ENCODE data around the gene SPINK2. TPM values are rescaled to one million over a fixed set of nuclear protein-coding genes. Genes with fewer than 3 reads are reported as not detected.
A peak's percentile ranks its signal among the peaks of the same experiment; 100 is the strongest.

SPINK2 gene
- total and polyA plus RNA-seq, 2 of the 13 experiments (the other 11 are each of a cell fraction or from before 2014, with no cell fraction given), result not detected

DNA sequence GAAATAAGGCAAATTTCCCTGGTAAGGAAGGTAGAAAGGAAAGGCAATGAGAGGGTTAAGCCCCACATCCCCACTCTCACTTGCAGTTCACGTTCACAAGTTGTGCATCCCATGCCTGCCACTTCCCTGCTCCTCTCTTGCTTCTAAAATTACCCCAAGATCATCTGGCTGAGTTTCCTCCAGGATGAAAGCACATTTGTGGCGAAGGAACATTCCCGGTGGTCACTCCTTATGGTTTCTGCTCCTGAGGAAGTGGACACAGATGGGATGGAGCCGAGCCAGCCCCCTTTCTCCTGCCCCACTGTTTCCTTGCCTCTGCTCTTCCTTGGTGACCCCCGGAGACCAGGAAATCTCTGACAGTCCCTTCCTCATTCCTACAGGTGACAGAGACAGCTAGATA, 37.5 kb downstream of the SPINK2 start (continued):
- TF ChIP-seq PAF1 (CRISPR knock-in tag; IDR thresholded peaks at IDR 0.05) (no peak), ZNF816 (CRISPR knock-in tag; IDR thresholded peaks at IDR 0.05; ENCODE audit: borderline replicate concordance) (no peak), ZNF792 (CRISPR knock-in tag; IDR thresholded peaks at IDR 0.05) (no peak), TEAD3 (CRISPR knock-in tag; optimal IDR thresholded peaks at IDR 0.05; ENCODE audit: borderline replicate concordance) (no peak), TOE1 (CRISPR knock-in tag; IDR thresholded peaks at IDR 0.05) (no peak), TEAD2 (CRISPR knock-in tag; IDR thresholded peaks at IDR 0.05) (no peak), ZFP82 (CRISPR knock-in tag; IDR thresholded peaks at IDR 0.05; ENCODE audit: borderline replicate concordance) (no peak), ZMYM2 (CRISPR knock-in tag; IDR thresholded peaks at IDR 0.05) (no peak)

DNA sequence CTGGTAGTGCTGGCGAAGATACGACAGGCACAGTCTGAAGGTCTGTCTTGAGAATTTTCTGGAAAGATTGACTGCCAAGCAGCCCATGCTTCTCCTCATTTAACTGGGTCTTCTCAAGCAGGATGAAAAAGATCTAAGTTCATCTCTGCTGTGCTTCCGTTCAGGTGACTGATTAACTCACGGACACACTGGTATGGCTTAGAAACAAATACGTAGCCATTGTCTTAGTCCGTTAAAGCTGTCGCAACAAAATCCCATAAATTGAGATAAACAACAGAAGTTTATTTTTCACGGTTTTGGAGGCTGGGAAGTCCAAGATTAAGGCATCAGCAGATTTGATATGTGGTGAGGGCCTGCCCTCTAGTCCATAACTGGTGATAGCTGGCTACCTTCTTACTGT, 39.5 kb downstream of the SPINK2 start:
- in situ Hi-C loops (cut with HindIII; ENCODE audit: extremely low pct_ligation_motif_present, low pct_unique_long_range_greater_than_20kb), result no loop called here
- peak overlapping the region; percentile 56 for H3K4me2 ChIP-seq (ENCODE audit: low read depth, low read length)
- TF ChIP-seq SALL2 (CRISPR knock-in tag; IDR thresholded peaks at IDR 0.05) (no peak), ZFY (CRISPR knock-in tag; IDR thresholded peaks at IDR 0.05) (0 out of 2 replicates have a peak, but pooled peaks have one; percentile 16), ZNF777 (CRISPR knock-in tag; IDR thresholded peaks at IDR 0.05) (no peak), HNF4A (CRISPR knock-in tag; IDR thresholded peaks at IDR 0.05) (0 out of 2 replicates have a peak, but pooled peaks have one; percentile 30), YEATS4 (CRISPR knock-in tag; IDR thresholded peaks at IDR 0.05; ENCODE audit: borderline replicate concordance) (no peak), SOX6 (IDR thresholded peaks at IDR 0.05) (no peak), SOX6 (CRISPR knock-in tag; IDR thresholded peaks at IDR 0.05) (peak; percentile 93), FOXP1 (IDR thresholded peaks at IDR 0.05) (no peak), FOXP1 (CRISPR knock-in tag; IDR thresholded peaks at IDR 0.05) (peak; percentile 41; the same call in 1 of the 2 replicates)
- TF ChIP-seq, protein P1, sequence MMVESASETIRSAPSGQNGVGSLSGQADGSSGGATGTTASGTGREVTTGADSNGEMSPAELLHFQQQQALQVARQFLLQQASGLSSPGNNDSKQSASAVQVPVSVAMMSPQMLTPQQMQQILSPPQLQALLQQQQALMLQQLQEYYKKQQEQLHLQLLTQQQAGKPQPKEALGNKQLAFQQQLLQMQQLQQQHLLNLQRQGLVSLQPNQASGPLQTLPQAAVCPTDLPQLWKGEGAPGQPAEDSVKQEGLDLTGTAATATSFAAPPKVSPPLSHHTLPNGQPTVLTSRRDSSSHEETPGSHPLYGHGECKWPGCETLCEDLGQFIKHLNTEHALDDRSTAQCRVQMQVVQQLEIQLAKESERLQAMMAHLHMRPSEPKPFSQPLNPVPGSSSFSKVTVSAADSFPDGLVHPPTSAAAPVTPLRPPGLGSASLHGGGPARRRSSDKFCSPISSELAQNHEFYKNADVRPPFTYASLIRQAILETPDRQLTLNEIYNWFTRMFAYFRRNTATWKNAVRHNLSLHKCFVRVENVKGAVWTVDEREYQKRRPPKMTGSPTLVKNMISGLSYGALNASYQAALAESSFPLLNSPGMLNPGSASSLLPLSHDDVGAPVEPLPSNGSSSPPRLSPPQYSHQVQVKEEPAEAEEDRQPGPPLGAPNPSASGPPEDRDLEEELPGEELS (CRISPR knock-in tag; IDR thresholded peaks at IDR 0.05), result peak; percentile 51; the same call in 1 of the 2 replicates
- TF ChIP-seq, protein P2, sequence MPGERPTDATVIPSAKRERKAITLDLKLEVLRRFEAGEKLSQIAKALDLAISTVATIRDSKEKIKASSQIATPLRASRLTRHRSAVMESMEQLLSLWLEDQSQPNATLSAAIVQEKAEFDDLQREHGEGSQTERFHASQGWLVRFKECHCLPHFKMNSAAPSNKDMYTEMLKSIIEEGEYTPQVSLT (CRISPR knock-in tag; IDR thresholded peaks at IDR 0.05; ENCODE audit: borderline replicate concordance, low read depth), result no peak
- TF ChIP-seq, protein P3, sequence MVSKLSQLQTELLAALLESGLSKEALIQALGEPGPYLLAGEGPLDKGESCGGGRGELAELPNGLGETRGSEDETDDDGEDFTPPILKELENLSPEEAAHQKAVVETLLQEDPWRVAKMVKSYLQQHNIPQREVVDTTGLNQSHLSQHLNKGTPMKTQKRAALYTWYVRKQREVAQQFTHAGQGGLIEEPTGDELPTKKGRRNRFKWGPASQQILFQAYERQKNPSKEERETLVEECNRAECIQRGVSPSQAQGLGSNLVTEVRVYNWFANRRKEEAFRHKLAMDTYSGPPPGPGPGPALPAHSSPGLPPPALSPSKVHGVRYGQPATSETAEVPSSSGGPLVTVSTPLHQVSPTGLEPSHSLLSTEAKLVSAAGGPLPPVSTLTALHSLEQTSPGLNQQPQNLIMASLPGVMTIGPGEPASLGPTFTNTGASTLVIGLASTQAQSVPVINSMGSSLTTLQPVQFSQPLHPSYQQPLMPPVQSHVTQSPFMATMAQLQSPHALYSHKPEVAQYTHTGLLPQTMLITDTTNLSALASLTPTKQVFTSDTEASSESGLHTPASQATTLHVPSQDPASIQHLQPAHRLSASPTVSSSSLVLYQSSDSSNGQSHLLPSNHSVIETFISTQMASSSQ (IDR thresholded peaks at IDR 0.05; ENCODE audit: low read depth), result peak; percentile 47
- TF ChIP-seq, protein P3 (CRISPR knock-in tag; IDR thresholded peaks at IDR 0.05; ENCODE audit: borderline replicate concordance), result no peak

More for the DNA sequence above, 39.5 kb downstream of the SPINK2 start:
- Histone ChIP-seq H3K27me3 (ENCODE audit: control insufficient read depth in 1 of 2, insufficient read depth in 2 of 2, low read length in 2 of 2) (no peaks in the 10 kb centered on the region), H4K20me1 (ENCODE audit: insufficient read depth, low read length) (no peaks in the 10 kb centered on the region), H3K36me3 (replicated peaks in 1 of 2; ENCODE audit: control insufficient read depth in 1 of 2, insufficient read depth in 2 of 2, low read length in 2 of 2) (no peaks in the 10 kb centered on the region), H3K4me3 (replicated peaks in 1 of 3; ENCODE audit: insufficient read depth in 1 of 3, low read depth in 2 of 3, low read length in 3 of 3) (peak overlapping the region in 1 of 3 experiments; percentile 31; a peak in 1 of 6 replicates), H3K9me3 (ENCODE audit: low read length) (no peaks in the 10 kb centered on the region), H3K9ac (ENCODE audit: insufficient read depth, low read depth, low read length) (no peak overlapping the region), H3K27ac (ENCODE audit: extremely low read length, insufficient read depth, low read length) (no peak overlapping the region), H2AFZ (ENCODE audit: low read length) (no peak overlapping the region), H3K4me1 (ENCODE audit: insufficient read depth, low read length) (peaks cover 17% of the 10 kb centered on the region), H3K79me2 (ENCODE audit: insufficient read depth, low read length) (no peaks in the 10 kb centered on the region)
- intact Hi-C loops (cut with micrococcal nuclease; ENCODE audit: unreplicated experiment), result no loop called here
- POLR2A ChIA-PET, result no interaction called here
- WGBS (ENCODE audit: low lambda C conversion rate), result 18% methylated on average over 8 of the region's 8 CpGs
- FAIRE-seq (peak; percentile 48), ATAC-seq (peak; percentile 89), DNase-seq (ENCODE audit: low spot score) (peak; percentile 9)
- no TSS peak for BruUV-seq (replicated peaks)
- CTCF ChIA-PET (ENCODE audit: low intra/inter-chr PET ratio, low total read pairs), result no interaction called here
